Measurements from ENCODE around the gene TNFSF4.

The TNFSF4 gene

DNA sequence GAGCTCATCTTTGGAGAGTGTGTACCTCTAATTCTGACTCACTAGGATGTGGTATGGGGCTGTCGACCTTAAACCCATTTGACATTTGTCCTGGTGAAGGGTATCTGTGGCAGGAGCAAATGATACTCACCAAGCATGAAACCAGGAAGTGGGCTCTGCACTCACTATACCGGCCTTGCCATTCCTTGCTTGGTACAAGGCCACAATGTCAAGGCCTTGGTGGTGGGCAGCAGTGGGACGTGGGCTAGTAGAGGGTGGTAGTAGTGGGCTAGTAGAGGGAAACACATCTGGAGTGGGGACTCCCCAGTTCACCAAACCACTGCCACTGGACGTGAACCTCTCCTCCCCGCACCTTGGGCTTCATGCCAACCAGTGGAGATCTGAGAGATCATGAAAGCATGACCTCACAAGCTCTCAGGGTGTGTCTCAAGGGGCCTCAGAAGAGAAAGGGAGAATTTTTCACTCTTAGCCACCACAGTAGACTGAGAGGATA is 11.5 kb downstream of the TNFSF4 start:
- no peaks in the 10 kb centered on the region for H3K9me3 Mint-ChIP-seq
- ATAC-seq: peak; percentile 94
- H3K27me3 Mint-ChIP-seq: no peaks in the 10 kb centered on the region
- peak overlapping the region; percentile 22 to 72 for H3K4me3 Mint-ChIP-seq
- H3K4me1 Mint-ChIP-seq: peaks cover 40% of the 10 kb centered on the region
- H3K27ac Mint-ChIP-seq: peak overlapping the region in 1 of 2 donors; percentile 84
- peak; percentile 78 to 95 for DNase-seq

DNA sequence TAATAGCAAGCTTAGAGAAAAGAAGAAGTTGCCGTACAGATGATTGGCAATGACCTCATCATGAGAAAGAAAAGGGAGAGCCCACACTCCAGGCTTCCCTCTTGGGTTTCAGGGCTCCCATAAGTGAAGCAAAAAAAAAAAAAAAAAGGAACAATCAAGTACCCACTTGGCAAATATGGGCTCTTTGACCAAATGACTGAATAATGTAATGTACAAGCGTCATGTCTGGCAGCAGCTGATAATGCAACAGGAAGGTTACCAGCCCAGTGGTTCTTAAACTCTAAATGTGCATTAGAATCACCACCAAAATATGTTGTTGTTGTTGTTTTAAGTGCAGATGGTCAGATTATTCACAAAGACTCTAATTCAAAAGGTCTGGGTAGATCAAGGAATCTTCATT is 13.5 kb downstream of the TNFSF4 start:
- ATAC-seq: no peak
- Mint-ChIP-seq H3K27ac (no peak overlapping the region), H3K4me1 (peaks cover 42% of the 10 kb centered on the region), H3K4me3 (no peak overlapping the region), H3K9me3 (no peaks in the 10 kb centered on the region), H3K27me3 (no peaks in the 10 kb centered on the region)
- DNase-seq: no peak

DNA sequence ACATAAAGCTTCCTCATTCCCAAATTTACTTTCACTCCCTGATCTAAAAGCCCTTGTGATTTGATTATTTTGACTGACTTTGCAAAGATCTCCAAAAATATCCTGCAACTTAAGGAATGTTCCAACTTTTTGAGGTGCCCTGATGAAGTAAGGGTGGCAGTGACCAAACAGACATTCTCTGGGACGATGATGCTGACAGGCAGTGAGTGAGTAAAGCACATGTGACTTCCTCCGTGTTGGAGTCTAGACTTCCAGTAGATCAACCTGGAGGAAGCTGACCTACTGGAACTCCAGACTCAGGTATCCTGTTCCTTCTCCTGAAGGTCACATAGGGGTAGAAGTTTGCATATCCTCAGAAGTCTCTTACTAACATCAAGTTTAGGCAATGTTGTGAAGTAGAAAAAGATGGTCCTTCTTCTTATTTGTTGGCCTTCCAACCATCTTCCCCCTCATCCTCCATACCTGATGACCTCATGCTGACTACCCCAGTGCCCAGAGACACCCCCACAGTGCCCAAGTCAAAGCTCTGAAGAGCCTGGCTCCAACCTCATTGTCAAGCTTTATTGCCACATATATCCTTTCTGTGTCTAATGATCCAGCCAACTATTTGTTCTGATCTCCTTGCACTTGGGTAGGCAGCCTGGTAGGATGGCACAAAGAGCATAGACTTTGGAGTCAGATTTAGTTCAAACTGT is 16.0 kb downstream of the TNFSF4 start:
- ATAC-seq (no peak), DNase-seq (no peak)
- Mint-ChIP-seq H3K9me3 (no peaks in the 10 kb centered on the region), H3K4me3 (no peak overlapping the region), H3K27ac (no peak overlapping the region), H3K4me1 (peaks cover 33% of the 10 kb centered on the region), H3K27me3 (no peaks in the 10 kb centered on the region)

DNA sequence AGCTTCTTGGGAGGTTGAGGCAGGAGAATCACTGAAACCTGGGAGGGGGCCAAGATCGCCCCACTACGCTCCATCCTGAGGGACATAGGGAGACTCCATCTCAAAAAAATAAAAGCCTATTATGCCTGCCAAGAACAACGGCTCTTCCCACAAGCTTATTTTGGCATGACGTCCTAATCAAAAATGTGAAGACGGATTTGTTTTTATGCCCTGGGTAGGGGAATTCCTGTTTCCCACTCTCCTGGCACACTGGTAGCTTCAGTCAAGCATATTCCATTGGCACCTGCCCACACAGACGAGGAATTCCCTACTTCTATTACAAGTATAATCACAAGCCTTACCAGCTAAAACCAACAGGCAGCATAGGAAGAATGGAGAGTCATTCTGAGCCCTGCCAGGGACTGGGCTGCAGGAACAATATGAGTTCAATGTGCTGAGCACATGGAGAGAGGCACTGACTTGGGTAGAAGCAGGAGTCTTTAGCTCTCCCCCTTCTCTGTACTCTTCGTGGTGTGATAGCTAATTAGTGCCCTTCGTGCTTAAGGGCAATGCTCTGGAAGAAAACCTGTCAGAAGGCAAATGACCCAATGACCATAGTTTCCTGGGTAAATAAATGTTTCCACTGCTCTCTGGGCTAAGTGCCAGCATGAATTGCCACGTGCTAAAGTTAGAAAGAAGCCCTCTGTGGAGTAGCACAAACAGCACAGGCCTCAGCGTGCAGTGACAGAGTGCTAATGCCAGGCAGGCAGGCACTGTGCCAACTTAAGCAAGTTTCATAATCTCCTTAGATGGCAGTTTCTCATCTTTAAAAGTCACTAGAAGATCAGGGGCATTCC is 16.8 kb downstream of the TNFSF4 start:
- ATAC-seq: no peak
- H3K4me1 Mint-ChIP-seq: peaks cover 25% of the 10 kb centered on the region
- H3K27me3 Mint-ChIP-seq: no peaks in the 10 kb centered on the region
- H3K27ac Mint-ChIP-seq: no peak overlapping the region
- H3K4me3 Mint-ChIP-seq: no peak overlapping the region
- no peaks in the 10 kb centered on the region for H3K9me3 Mint-ChIP-seq
- no peak for DNase-seq

DNA sequence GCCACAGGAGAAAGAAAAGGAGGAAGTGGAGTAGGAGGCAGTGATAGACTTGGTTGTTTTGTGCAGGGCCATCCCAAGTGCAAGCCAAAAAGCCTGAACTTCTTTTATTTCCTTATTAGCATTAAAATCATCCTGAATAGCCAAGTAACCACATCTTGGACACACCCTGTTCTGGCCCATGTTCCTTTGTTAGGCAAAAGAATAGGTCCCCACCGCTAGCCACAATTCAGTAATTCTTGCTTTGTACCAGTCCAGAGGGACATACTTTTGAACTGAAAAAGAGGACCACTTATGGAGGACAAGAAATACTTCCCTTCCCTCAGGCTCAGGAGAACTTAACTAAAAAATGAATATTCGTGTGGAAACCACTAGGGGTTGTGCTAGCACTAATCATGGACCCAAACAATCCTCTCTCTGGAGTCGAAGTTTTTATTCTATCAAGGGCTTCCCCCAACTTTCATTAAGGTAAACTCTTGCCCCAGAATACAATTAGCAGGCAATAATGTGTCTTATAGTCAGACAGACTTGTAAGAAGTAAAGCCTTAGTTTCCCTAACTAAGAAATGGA is 19.4 kb downstream of the TNFSF4 start:
- H3K4me3 Mint-ChIP-seq: no peak overlapping the region
- no peak for ATAC-seq

DNA sequence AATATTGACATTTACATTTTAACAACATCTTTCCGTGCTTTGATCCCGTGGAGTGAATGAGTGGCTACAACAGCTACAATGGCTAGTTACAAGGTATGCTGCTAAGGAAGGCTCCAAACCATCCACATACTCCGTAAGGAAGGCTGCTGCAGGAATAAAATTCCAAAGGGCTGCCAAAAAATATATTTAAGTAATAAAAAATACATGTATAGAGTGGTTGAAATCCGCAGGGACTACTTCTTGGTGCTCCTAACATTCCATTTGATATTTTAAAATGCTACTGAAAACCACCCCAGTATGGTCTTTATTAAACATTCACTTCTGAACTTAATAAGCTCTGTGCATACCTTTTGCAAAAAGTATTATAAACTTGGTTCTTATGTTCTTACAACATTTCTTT is 25.3 kb downstream of the TNFSF4 start:
- ATAC-seq (no peak), DNase-seq (no peak)
- Mint-ChIP-seq H3K9me3 (peaks cover 4 to 22% of the 10 kb centered on the region in 2 donors), H3K4me1 (no peaks in the 10 kb centered on the region), H3K4me3 (no peak overlapping the region), H3K27me3 (no peaks in the 10 kb centered on the region), H3K27ac (no peak overlapping the region)

More for the DNA sequence above, 19.4 kb downstream of the TNFSF4 start:
- peaks cover 16% of the 10 kb centered on the region for H3K4me1 Mint-ChIP-seq
- H3K9me3 Mint-ChIP-seq: no peaks in the 10 kb centered on the region
- no peak overlapping the region for H3K27ac Mint-ChIP-seq
- no peak for DNase-seq
- no peaks in the 10 kb centered on the region for H3K27me3 Mint-ChIP-seq

DNA sequence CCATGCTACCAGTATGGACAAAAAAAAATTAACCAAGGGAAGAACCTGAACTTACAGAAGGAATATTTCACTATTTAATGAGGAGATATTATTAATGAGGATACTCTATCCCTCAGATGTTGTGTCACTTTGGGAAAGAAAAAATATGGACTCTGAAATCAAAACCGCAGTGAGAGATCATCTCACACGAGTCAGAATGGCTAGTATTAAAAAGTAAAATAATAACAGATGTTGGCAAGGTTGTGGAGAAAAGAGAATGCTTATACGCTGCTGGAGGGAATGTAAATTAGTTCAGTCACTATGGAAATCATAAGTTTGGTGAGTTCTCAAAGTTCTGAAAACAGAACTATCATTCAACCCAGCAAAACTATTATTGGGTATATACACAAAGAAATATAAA is 30.9 kb downstream of the TNFSF4 start:
- H3K4me1 Mint-ChIP-seq: no peaks in the 10 kb centered on the region
- ATAC-seq (no peak), DNase-seq (no peak)
- H3K9me3 Mint-ChIP-seq: peaks cover 41 to 63% of the 10 kb centered on the region in 2 donors
- H3K27ac Mint-ChIP-seq: no peak overlapping the region
- H3K4me3 Mint-ChIP-seq: no peak overlapping the region
- H3K27me3 Mint-ChIP-seq: no peaks in the 10 kb centered on the region

DNA sequence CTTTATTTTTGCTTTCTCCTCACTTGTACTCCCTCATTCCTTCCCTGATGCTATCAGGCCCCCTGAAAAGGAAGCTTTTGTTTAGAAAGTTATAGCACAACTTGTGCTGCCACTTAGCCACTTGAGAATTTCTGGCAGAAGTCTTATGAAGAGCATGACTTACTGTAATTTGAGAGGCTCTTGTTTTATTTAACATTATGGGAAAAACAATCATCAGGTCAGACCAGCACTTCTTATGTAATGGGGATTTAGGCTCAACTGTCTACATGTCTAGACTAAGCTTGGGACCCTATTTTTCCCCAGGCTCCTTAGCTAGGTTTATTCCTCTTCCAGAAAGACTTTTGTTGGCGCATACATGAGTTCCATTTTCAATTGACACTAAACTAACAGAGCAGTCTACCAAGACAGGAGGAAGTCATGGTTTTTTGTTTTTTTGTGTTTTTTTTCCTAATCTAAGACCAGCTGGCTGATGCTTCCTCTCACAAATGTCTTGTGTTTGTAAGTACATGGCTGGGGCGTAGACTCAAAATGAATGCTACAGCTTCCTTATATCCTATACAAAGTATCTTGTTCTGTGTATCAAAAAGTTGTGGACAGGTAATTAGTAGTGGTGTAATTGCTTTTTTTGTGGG is 31.5 kb downstream of the TNFSF4 start:
- H3K27me3 Mint-ChIP-seq: no peaks in the 10 kb centered on the region
- H3K4me3 Mint-ChIP-seq: no peak overlapping the region
- peaks cover 46 to 68% of the 10 kb centered on the region in 2 donors for H3K9me3 Mint-ChIP-seq
- DNase-seq: no peak
- ATAC-seq: no peak
- no peaks in the 10 kb centered on the region for H3K4me1 Mint-ChIP-seq
- H3K27ac Mint-ChIP-seq: no peak overlapping the region

DNA sequence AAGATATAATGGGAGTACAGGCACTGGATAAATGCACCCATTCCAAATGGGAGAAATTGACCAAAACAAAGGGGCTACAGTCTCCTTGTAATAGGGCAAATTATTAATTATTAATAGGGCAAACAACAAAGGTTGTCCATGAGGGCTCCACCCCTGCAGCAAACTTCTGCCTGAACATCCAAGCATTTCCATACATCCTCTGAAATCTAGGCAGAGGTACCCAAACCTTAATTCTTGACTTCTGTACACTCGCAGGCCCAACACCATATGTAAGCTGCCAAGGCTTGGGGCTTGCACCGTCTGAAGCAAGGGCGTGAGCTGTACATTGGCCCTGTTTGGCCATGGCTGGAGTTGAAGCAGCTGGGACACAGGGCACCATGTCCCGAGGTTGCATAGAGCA is 33.7 kb downstream of the TNFSF4 start:
- Mint-ChIP-seq H3K9me3 (peaks cover 42 to 50% of the 10 kb centered on the region in 2 donors), H3K4me1 (no peaks in the 10 kb centered on the region), H3K27me3 (no peaks in the 10 kb centered on the region), H3K27ac (no peak overlapping the region), H3K4me3 (no peak overlapping the region)
- DNase-seq (no peak), ATAC-seq (no peak)

DNA sequence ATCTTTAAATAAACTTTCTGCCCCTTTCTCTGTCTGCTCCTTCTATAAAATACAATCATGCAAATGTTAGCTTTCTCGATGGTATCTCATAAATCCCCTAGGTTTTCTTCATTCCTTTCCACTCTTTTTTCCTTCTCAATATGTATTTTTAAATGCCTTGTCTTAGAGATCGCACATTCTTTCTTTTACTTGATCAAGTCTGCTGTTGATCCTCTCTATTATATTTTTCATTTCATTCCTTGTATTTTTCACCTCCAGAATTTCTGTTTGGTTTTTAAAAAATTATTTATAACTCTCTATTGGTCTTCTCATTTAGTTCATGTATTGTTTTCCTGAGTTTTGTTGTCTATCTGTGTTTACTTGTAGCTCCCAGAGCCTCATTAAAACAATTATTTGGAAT is 36.0 kb downstream of the TNFSF4 start:
- DNase-seq (no peak), ATAC-seq (no peak)
- Mint-ChIP-seq H3K27me3 (no peaks in the 10 kb centered on the region), H3K4me3 (no peak overlapping the region), H3K4me1 (no peaks in the 10 kb centered on the region), H3K9me3 (peaks cover 35 to 41% of the 10 kb centered on the region in 2 donors), H3K27ac (no peak overlapping the region)

DNA sequence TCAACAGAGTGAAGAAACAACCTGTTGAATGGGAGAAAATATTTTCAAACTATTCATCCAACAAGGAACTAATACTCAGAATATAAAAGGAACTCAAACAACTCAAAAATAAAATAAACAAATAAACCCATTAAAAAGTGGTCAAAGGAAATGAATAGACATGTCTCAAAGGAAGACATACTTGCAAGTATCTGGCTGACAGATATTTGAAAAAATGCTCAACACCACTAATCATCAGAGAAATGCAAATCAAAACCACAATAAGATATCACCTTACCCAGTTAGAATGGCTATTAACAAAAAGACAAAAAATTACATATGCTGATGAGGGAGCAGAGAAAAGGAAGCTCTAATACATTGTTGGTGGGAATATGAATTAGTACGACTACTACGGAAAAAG is 38.2 kb downstream of the TNFSF4 start:
- Mint-ChIP-seq H3K9me3 (peaks cover 28 to 32% of the 10 kb centered on the region in 2 donors), H3K27ac (no peak overlapping the region), H3K4me3 (no peak overlapping the region), H3K4me1 (no peaks in the 10 kb centered on the region), H3K27me3 (no peaks in the 10 kb centered on the region)
- DNase-seq (no peak), ATAC-seq (no peak)

DNA sequence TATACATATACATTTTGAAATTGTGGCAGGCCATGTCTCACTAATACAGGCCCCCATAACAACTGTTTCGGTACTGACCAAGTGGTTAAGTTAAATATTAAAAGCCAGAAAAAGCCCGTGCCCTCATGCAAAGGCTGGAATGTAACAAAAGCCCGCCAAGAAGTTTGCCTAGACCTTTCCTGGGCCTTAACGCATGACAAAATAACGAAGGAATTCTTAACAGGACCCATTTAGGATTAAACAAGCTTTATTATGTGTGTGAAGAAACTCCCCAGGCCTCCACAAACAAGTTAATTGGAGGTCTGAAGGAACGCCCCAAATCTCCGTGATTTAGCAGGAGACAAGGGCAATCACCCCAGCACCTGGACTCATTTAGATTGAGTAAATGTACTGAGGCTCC is 42.4 kb downstream of the TNFSF4 start:
- Mint-ChIP-seq H3K9me3 (no peaks in the 10 kb centered on the region), H3K4me3 (no peak overlapping the region), H3K4me1 (no peaks in the 10 kb centered on the region), H3K27ac (no peak overlapping the region), H3K27me3 (no peaks in the 10 kb centered on the region)
- ATAC-seq (no peak), DNase-seq (no peak)

DNA sequence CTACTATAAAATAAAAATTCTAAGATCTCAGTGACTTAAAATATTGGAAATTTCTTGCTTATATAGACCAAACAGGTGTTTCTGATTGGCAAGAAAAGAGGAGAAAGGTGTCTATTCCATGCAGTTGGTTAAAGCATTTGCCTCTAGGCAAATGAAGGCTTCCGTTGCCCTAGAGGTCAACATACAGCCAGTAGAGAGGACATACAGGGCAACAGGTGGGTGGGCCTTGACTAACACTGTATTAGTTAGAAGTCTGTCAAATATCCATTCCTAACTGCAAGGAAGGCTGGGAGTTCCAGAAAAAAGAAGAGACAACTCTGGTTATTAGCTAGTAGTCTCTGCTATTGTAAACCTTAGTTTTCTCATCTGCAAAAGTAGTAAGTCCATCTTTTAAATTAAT is 43.0 kb downstream of the TNFSF4 start:
- DNase-seq: no peak
- H3K9me3 Mint-ChIP-seq: no peaks in the 10 kb centered on the region
- H3K4me3 Mint-ChIP-seq: no peak overlapping the region
- H3K27me3 Mint-ChIP-seq: no peaks in the 10 kb centered on the region
- H3K4me1 Mint-ChIP-seq: no peaks in the 10 kb centered on the region
- no peak overlapping the region for H3K27ac Mint-ChIP-seq
- ATAC-seq: no peak

DNA sequence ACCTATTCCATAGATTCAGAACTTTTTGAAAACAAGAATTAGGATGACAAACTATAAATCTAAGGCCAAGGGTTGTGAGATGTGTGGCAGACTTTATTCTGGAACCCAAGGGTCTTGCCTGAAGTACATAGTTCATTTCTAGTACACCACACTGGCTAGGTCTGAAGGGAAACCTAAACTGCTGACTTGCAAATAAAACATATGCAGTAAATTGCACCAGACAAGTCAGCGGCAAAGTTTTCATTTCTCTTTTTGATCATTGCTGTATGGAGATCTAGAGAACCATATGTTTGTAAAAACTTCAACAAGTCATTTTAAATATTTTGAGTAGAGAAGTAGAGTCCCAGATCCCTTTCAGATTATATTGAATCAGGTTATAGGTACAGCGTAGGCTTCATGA is 43.9 kb downstream of the TNFSF4 start:
- DNase-seq (no peak), ATAC-seq (no peak)
- no peaks in the 10 kb centered on the region for H3K4me1 Mint-ChIP-seq
- no peak overlapping the region for H3K27ac Mint-ChIP-seq
- no peak overlapping the region for H3K4me3 Mint-ChIP-seq
- H3K27me3 Mint-ChIP-seq: no peaks in the 10 kb centered on the region
- no peaks in the 10 kb centered on the region for H3K9me3 Mint-ChIP-seq

DNA sequence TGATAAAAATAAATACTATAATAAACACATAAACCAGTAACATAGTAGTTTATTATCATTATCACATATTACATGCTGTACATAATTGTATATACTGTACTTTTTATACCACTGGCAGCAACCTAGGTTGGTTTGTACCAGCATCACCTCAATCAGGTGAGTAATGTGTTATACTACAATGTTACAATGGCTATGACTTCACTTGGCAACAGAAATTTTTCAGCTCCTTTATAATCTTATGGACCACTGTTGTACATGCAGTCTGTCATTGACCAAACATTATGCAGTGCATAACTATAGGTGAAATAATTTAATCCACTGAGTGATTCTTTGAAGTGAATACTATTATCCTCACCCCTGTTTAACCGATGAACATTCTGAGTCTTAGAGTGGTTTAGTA is 44.5 kb downstream of the TNFSF4 start:
- no peak overlapping the region for H3K4me3 Mint-ChIP-seq
- no peaks in the 10 kb centered on the region for H3K9me3 Mint-ChIP-seq
- DNase-seq: no peak
- H3K27ac Mint-ChIP-seq: no peak overlapping the region
- H3K4me1 Mint-ChIP-seq: no peaks in the 10 kb centered on the region
- no peaks in the 10 kb centered on the region for H3K27me3 Mint-ChIP-seq
- no peak for ATAC-seq

Data from stimulated activated naive CD8-positive, alpha-beta T cell treated with anti-CD3 and anti-CD28 coated beads, Interleukin-15, amount 100 ng/mL, for 72 hours (primary cell).